ENCODE measurements around the gene TSHR. TPM values are rescaled to one million over a fixed set of nuclear protein-coding genes. Genes with fewer than 3 reads are reported as not detected.

Gene TSHR
- total and polyA plus RNA-seq, 2 experiments from 2014 or later = 0.83 TPM; not detected in 1

DNA sequence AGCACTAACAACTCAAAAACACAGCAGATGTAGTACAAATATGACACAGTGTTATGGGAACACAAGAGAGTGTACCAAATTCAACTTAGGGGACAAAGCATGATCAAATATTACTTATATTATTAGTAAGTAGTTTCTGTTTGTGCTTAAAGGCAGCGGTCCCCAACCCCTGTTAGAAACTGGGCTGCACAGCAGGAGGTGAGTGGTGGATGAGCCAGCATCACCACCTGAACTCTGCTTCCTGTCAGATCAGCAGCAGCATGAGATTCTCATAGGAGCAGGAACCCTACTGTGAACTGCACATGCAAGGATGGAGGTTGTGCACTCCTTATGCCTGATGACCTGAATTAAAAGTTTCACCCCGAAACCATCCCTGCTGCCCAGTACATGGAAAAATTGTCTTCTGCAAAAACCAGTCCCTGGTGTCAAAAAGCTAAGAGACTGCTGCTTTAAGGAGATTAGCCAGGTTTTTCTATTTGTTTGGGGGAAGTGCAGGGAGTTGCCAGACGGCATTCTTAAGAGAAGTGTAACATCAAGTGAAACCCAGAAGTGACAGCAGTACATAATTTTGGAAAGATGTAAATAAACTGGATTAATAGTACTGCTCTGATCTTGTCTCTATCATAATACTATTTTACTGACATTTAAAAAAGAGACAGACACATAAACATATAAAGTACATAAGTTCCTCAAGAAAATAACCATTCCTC is 238.7 kb downstream of the TSHR start:
- Histone ChIP-seq H3K9me2 (replicated peaks; ENCODE audit: insufficient read depth) (no peaks in the 10 kb centered on the region), H4K20me1 (ENCODE audit: insufficient read depth, poor library complexity, severe bottlenecking) (no peaks in the 10 kb centered on the region), H3K9me3 (ENCODE audit: low read depth) (no peaks in the 10 kb centered on the region), H2AFZ (no peak overlapping the region), H3K27ac (no peak overlapping the region), H3K27me3 (no peaks in the 10 kb centered on the region), H3K36me3 (replicated peaks; ENCODE audit: insufficient read depth, low read depth) (no peaks in the 10 kb centered on the region), H3K4me3 (no peak overlapping the region), H3K4me1 (ENCODE audit: insufficient read depth) (no peaks in the 10 kb centered on the region), H3K4me2 (no peak overlapping the region), H3K79me2 (peaks cover 2% of the 10 kb centered on the region)
- 83% methylated on average over 3 of the region's 3 CpGs for WGBS (ENCODE audit: low lambda C conversion rate, missing lambda C conversion rate)
- DNase-seq (ENCODE audit: low spot score) = no peak
- no peak for TF ChIP-seq EZH2phosphoT487 (IDR thresholded peaks at IDR 0.05; ENCODE audit: low read depth, severe bottlenecking, unreplicated experiment)
- TF ChIP-seq, protein P1, sequence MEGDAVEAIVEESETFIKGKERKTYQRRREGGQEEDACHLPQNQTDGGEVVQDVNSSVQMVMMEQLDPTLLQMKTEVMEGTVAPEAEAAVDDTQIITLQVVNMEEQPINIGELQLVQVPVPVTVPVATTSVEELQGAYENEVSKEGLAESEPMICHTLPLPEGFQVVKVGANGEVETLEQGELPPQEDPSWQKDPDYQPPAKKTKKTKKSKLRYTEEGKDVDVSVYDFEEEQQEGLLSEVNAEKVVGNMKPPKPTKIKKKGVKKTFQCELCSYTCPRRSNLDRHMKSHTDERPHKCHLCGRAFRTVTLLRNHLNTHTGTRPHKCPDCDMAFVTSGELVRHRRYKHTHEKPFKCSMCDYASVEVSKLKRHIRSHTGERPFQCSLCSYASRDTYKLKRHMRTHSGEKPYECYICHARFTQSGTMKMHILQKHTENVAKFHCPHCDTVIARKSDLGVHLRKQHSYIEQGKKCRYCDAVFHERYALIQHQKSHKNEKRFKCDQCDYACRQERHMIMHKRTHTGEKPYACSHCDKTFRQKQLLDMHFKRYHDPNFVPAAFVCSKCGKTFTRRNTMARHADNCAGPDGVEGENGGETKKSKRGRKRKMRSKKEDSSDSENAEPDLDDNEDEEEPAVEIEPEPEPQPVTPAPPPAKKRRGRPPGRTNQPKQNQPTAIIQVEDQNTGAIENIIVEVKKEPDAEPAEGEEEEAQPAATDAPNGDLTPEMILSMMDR (IDR thresholded peaks at IDR 0.05; ENCODE audit: poor library complexity) = no peak
- no peak for TF ChIP-seq EZH2 (IDR thresholded peaks at IDR 0.05; ENCODE audit: borderline replicate concordance)

Other genes with a start within 250 kb of the TSHR start
- 3.6 and 9.3 TPM in 2 replicates for gene CEP128, start 13.9 kb upstream of the TSHR start, total RNA-seq
- gene CEP128, start 13.9 kb upstream of the TSHR start, polyA plus RNA-seq = 1.4 and 2.7 TPM in 2 replicates